Putamen (tissue), 1 donor: ENCODE data around the gene PRR35.

Experiments
- DNase-seq: peaks from one replicate; pipeline ENCODE4 v3.0.0-alpha.2; 2016; ENCODE audit warnings: low spot score

The PRR35 gene

DNA sequence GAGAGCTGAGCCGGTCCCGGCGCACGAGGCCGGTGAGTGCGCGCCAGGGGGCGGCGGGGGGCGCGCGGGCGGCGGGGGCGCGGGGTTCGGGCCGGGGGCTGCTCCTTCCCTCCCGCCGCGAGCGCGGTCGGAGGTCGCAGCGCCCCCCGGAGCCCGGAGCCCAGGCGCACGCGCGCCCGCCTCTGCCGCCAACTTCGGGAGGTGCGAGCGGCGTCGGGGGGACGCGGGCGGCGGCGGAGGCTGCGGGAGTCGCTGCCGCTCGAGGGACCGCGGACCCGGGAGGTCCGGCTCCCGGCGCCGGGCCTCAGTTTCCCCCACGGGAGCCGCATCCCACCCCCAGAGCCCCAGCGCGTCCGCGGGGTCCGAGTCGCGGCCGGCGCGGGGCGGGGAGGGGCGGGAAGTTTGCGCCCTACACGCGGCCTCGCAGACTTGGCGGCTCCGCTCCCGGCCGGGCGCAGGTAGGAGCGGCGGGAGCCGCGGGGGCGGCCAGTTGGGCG is at the start of gene PRR35:
TSS of gene PRR35 (plus strand) at position 191 of the 497 bp plus-strand sequence. CDS start 2,901 bp downstream, outside the sequence.
- no peak for DNase-seq

DNA sequence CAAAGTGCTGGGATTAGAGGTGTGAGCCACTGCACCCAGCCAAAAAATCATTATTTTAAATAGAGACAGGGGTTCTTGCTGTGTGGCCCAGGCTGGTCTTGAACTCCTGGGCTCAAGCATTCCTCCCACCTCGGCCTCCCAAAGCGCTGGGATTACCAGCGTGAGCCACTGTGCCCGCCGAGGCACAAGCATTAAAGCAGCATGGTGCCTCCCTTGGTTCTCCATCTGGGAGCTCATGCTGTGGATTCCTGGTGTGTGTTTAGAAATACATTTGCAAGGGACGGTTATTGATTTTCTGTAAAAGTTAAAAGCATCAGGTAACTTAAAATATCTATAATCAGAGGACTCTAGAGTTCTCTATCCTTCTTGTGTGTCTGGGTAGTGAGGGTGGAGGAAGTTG is 47.4 kb upstream of the PRR35 start:
- no peak for DNase-seq

DNA sequence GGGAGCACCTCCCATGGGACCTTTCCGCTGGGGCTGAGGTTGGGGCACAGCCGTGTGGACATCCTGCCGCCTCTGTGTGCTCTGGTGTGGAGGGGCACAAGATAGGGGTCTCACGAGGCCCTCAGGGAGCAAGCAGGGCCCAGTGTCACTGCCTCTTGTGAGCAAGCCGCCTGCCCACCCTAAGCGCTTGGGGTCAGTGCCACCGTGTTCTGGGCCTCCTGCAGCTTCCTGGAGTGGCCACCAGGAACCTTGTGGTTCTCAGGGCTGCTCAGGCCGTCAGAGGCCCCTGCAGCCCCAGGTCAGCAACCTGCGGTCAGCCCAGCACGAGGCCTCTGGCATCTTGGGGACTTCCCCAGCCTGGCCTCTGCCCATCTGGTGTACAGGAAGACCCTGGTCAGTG is 46.2 kb upstream of the PRR35 start:
- no peak for DNase-seq

DNA sequence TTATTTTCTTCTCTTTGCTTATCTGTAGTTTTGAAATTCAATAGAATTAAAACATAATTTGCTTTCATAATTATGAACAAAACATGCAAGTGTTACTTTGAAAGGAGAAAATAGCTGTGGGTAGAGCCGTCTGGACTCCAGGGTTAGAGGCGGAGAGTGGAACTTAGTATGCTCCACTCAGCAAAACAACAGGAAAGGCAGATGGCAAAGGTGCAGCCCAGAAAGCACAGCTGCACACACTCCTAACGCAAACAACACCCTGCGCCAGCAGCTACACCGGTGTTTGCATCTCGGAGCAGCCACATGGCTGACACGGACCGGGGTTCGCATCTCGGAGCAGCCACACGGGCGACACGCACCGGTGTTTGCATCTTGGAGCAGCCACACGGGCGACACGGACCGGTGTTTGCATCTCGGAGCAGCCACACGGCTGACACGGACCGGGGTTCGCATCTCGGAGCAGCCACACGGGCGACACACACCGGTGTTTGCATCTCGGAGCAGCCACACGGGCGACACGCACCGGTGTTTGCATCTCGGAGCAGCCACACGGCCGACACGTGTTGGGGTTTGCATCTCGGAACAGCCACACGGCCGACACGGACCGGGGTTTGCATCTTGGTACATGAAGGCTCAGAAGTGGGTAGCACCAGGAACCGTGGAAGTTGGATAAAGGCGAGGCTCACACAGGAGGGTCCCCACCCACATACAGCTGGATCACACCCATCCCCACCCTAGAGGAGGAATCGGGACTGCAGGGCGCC is 44.8 kb upstream of the PRR35 start:
- DNase-seq: no peak

DNA sequence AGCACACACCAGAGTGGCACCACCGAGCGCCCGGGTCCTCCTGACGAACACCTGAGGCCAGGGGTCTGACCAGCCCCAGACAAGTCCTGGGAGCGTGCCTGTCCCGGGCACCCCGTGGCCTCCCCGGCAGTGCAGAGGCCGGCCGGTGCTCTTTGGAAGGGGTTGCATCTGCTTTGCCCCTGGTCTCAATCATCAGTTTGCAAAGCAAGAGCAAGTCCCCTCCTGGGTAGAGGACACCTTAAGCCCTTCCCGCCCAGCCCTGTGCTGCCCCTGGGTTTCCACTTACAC is 44.3 kb upstream of the PRR35 start:
- no peak for DNase-seq

DNA sequence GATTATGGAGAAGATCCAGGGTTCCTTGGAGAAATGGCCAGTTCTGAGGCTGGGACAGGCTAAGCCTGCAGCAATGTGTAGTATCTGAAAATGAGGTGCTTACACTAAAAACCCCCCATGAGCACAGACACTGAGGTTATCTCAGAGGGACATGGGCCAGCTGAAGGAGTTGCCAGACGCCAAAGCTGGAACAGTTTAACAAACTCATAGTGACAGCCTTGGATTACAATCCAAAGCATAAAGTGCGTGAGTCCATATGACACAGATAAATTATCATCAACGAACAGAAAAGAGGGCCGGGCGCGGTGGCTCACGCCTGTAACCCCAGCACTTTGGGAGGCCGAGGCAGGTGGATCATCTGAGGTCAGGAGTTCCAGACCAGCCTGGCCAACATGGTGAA is 43.9 kb upstream of the PRR35 start:
- DNase-seq: no peak

DNA sequence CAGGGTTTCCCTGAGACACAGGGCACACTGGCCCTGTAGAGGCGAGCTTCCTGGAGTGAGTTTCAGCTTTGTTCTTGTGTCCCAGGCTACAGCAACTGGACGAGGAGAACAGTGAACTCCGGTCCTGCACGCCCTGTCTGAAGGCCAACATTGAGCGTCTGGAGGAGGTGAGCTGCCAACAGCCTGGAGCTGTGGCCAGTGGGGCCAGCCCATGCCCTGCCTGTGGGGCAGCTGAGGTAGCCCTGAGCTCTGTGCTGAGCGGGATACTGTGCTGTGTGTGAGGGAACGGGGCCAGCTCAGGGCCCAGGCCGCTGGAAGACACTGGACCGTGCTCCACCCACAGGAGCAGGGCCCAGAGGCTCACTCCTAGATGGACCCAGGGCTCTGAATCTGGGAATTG is 41.3 kb upstream of the PRR35 start:
- no peak for DNase-seq

DNA sequence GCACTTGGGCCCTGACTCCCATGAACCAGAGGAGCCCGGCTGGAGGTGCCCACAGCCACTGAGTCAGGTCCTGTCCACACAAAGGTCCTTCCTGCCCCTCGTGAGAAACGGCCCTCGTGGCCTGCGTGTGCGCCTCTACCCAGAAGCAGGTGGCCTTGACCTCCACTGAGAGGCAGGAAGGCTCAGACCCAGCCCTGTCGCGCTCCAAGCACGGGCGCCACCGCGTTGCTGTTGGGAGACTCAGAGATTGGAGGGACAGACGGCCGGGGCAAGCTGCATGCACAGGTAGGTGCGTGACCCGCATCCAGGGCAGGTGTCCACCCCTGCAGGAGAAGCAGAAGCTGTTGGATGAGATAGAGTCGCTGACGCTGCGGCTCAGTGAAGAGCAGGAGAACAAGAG is 40.8 kb upstream of the PRR35 start:
- DNase-seq: no peak

DNA sequence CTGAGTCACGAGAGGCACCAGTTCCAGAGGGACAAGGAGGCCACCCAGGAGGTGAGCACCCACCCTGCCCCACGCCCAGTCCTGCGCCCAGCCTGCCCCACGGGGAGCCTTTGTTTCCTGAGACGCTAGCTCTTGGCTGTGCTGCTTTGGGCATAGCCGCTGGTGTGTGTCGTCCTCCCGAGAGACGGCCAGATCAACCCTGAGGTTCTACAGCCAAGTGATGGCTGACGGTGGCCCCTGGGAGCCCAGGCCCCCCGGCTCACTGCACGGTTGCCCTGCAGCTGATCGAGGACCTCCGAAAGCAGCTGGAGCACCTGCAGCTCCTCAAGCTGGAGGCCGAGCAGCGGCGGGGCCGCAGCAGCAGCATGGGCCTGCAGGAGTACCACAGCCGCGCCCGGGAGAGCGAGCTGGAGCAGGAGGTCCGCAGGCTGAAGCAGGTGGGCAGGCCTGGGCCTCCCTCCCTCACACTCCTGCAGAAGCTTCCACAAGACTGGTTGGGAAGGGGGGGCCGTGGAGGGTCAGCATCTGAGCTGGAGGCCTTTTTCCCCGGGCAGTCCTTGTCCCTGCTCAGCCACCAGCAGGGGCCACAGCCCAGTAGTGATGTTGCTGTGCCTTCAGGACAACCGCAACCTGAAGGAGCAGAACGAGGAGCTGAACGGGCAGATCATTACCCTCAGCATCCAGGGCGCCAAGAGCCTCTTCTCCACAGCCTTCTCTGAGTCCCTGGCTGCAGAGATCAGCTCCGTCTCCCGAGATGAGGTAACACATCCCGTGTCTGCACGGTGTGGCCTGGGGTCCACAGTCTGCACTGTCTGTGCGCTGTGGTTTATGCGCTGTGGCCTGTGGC is 40.1 kb upstream of the PRR35 start:
- no peak for DNase-seq

DNA sequence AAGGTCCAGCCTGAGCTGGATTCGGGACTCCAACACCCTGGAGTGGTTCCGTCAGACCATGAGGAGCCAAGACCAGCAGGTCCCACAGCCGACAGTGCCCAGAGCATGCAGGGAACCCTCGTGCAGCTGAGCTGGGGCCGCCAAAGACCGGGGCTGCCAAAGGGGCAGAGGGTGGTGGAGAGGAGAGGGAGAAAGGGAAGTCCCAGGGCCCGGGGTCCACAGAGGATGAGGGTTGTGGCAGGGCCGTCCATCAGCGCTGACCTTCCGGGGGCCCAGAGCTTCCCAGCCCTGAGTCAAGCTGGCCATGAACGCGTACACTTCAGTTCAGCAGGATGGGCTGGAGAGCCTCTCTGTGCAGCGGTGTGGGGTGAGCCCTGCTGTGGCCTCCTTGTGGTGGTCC is 39.3 kb upstream of the PRR35 start:
- DNase-seq: no peak

DNA sequence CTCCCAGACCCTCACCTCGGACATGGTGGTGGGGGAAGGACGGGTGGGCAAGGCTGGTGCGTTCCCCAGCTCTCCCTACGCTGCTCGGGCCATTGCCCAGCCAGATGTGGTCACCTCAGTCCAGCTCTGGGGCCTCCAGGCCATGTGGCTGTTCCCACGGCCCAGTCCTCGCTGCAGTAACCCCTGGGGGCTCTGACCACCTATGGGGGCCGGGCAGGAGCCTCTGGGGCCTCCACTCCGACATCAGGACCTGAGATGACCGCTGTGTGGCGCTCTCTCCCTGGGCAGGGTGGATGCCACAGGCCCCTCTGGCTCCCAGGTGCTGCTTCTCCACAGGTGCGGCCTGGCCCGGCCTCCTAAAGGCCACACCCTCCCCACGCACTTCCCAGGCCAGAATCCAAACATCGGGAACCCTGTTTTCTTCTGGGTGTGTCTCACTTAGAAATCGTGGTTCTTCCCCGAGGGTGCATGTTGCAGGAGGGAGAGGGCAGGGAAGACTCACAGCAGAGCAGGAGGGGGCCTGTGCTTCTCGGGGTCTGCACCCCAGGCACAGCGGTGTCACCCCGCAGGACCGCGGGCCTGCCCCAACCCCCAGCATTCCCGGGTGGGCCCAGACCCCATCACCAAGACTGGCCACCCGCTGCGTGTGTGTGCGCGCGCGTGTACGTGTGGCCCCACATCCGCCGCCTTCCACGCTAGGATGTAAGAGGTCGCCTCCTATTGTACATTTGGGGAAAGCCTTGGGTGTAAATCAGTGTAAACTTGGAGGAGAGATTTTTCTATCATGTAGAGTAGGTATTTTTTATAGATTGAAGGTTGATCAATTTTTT is 38.6 kb upstream of the PRR35 start:
- no peak for DNase-seq

DNA sequence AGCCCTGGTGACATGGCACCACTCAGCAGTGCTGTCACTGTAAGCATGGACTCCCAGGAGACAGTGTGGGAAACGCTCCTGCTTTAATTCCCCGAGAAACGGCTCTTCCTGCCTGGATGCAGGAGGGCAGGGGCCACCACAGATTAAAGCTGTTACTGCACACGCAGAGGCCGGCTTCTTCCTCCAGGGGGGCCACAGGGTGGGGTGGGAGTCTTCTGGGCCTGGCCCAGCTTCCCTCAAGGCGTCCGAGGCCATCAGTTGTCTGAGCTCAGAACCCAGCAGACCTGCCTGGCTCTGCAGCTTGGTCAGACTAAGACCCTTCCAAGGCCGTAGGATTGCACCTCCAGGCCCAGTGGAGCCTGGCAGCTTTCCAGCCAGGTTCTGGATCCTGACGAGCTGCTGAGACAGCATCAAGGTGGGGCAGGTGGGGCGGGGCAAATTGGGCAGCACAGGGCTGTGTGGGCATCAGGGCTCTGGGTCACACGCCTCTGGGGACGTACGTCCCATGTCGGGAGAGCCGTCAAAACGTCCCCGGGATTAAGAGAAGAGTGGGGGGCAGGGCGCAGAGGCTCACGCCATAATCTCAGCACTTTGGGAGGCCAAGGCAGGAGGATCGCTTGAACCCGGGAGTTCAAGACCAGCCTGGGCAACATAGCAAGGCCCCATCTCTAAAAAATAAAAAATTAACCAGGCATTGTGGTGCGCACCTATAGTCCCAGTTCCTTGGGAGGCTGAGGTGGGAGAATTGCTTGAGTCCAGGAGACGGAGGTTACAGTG is 37.7 kb upstream of the PRR35 start:
- no peak for DNase-seq

DNA sequence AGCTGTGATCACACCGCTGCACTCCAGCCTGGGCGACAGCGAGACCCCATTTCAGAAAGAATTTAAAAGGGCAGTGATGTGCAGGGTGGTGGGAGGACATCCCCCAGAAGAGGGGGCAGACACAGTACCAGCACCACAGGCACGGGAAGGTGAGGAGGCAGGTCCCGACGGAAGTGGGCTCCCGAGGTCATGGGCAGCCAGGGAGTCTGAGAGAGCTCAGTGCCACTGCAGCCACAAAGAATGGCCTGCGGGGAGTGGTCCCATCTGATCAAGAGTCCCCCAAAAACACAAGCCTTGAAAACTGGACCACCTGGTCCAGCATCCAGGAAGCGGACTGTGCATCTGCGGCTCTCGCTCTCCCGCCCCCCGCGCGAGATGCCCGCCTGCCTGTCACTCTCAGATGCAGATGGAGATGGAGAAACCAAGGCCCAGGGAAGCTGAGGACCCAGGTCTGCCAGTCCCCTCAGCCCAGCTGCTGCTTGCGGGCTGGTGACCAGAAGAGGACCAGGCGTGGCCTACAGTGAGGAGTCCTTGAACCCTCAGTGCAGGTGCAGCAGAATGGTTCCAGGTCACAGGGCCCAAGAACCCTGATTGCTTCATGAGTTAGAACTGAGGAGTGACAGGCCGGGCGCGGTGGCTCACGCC is 37.0 kb upstream of the PRR35 start:
- no peak for DNase-seq

DNA sequence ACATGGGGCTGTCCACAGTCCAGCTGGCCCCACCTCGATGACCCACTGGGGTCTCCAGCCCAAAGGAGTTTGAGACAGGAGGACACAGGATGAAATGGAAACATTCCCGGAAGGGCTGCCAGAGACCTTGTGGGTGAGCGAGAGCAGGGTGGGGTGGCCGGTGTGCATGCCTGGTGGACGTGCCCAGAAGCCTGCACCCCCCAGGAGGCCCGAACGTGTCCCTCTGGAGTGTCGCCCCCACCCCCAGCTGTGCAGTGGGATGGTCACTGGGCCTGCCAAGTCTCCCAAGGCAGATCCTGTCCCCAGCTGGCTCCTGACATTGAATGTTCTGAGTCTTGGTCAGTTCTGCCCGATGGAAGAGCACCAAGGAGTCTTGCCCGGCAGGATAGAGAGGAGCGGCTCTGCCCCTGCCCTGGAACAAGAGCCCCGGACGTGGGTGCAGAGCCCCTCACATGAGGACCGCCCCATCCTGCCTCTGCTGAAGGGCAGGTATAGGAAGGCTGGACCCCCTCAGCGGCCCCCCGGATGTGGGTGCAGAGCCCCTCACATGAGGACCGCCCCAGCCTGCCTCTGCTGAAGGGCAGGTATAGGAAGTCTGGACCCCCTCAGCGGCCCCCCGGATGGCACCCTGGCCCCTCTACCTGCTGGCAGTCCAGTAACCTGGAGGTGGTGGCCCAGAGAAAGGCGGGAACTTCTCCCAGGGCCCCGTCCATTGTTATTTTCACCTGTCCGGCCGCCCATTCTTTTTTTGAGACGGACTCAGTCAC is 35.7 kb upstream of the PRR35 start:
- DNase-seq: no peak

DNA sequence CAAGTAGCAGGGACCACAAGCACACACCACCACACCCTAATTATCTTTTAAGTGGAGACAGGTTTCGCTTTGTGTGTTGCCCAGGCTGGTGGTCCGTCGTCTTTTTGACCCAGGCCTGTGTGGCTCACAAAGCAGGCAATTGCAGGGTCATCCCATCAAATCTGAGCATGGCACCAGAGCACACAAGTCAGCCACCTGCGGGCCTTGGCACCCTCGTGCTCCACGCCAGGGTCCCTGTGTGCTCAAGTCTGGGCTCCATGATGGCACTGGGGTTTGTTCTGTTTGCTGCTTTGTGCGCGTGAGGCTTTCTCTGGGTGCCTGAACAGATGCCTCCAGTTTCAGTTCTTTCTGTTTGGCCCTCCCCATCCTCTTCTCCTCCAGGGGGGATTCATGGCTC is 35.1 kb upstream of the PRR35 start:
- no peak for DNase-seq

DNA sequence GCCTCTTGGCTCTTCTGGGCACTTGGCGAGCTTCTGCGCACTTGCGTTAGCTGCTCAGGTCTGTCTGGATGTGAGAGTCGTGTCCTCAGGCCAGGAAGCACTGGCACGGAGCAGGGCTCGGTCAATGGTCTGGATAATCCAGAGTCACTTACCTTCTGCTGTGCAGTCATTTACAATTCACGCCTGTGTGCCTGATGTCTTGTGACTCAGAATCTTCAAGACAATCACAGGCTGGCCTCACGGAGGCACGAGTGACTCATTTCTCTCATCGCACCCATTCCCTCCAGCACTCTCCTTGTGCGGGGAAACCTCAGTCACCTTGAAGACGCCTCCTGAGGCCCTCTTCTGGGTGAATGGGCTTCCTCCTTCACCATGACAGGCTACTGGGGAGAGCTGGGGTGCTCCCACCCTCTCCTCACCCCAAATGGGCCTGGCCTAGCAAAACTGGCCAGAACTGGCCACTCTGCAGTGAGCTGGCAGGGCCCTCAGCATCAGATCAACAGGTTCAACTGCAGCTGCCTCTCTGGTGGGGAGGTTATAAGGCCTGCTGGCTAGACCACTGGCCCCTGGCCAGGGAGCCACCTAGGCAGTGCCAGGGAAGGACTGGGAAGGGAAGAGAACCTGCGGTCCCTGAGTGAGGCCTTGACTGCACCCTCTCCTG is 34.5 kb upstream of the PRR35 start:
- DNase-seq: peak; percentile 42

DNA sequence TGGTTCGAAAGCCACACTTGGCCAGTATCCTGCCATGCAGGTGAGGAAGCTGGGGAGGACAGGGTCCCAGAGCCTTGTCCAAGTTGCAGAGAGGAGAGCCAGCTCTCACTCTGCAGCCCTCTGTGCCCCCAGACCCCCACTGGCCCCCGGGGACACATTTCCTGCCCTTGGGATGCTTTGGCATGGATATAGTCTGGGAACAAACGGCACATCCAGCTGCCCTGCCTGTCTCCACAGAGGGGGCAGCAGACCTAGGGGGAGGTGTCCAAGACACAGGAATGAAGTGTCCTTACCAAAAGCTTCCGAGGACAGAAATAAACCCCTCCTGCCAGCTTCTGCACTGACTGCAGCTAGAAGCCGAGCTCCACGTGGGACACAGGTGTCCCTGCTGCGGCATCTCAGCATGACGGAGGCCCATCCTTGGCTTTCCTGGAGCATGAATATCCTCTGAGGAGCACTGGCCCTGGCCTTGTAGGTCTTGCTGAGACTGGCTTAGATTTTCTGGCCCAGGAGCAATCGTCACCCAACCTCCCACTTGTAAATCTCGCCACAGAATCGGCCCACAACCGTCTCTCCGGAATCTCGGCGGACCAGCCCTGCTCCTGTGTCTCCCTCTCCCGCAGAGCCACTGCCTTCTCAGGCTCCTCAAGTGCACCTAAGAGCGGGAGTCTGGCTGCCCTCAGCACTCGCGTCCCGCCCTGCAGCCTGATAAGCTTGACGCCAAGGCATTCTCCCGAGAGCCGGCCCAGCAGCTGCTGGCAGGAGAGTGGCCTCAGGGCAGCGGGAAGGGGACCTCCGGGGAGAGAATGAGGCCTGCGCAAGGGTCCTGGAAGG is 33.8 kb upstream of the PRR35 start:
- no peak for DNase-seq

DNA sequence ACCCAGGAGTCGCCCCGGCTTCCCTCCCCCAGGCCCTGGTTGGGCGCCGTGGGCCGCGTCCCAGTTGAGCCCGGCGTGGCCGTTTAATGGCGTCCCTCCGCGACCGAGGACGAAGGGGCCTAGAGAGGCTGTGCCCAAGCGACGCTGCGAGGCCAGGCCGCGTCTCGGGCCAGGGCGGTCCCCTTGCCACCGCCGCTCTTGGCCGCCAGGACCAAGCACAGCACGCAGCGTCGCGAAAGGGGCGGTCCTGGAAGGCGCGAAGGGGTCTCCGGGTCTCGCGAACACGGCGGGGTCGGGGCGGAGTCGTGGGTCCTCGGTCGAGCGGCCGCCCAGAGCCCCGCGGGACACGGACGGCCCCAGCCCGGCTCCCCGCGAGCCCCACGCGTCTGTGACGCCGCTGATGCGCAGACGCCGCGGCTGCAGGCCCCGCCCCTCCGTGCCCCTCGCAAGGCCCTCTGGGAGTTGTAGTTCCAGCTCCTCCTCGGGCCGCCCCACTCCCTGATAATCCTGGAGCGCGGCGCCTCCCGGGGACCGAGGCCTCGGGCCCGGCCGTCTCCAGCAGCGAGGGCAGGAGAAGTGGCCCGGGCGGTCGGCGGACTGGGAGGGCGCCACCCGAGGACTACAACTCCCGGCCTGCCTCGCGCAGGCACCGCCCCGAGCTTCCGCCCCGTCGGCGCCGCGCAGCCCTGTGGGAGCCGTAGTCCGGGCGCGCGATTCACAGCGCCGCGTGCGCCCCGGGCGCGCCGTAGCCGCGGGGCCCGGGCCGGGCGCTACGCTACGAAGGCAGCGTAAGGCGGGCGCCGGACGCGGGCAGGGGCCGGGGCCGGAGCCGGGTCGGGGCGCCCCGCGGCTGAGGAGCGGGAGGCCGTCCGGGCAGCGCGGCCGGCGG is 32.9 kb upstream of the PRR35 start, which contains the start of gene CAPN15:
TSS of gene CAPN15 (plus strand) at position 698 of the 889 bp plus-strand sequence. CDS start 19,127 bp downstream, outside the sequence.
- peak; percentile 85 for DNase-seq
